ENCODE measurements around the gene USP24.
"Not testable (repeated sequence)": the region's sequence is repeated elsewhere in the genome, so short reads cannot be mapped to it uniquely, and the experiment has no call there.

The USP24 gene

GRCh38 chr1:55225228-55225627 is 10.1 kb upstream of the USP24 start:
- no peak for DNase-seq

GRCh38 chr1:55224729-55225128 is 9.6 kb upstream of the USP24 start:
- DNase-seq: no peak

- no peak for DNase-seq
These were observed 7.0 kb upstream of the USP24 start for GRCh38 chr1:55222152-55222551.

- DNase-seq: peak in 4 of 6 experiments; percentile 3 to 78 (median 75)
These were observed 2.2 kb upstream of the USP24 start for GRCh38 chr1:55217226-55217986.

GRCh38 chr1:55216096-55216495 is 932 bp upstream of the USP24 start:
- DNase-seq: peak in 1 of 6 experiments; percentile 29

GRCh38 chr1:55214934-55215193 is 300 bp downstream of the USP24 start:
- DNase-seq: peak in 1 of 6 experiments; percentile 60

GRCh38 chr1:55214212-55214933 is 791 bp downstream of the USP24 start:
- peak in 5 of 6 experiments; percentile 16 to 44 (median 31) for DNase-seq

- peak in 1 of 6 experiments; percentile 11 for DNase-seq
These were observed 1.3 kb downstream of the USP24 start for GRCh38 chr1:55213885-55214211.

GRCh38 chr1:55213151-55213884 is 1.8 kb downstream of the USP24 start:
- DNase-seq: peak in 1 of 6 experiments; percentile 30

- DNase-seq: peak in 2 of 6 experiments; percentile 23 to 56
These were observed 2.6 kb downstream of the USP24 start for GRCh38 chr1:55212349-55213150.

- DNase-seq: no peak
These were observed 3.3 kb downstream of the USP24 start for GRCh38 chr1:55211863-55212262.

GRCh38 chr1:55210990-55211801 is 4.0 kb downstream of the USP24 start:
- peak in 2 of 6 experiments; percentile 12 to 24 for DNase-seq

GRCh38 chr1:55209247-55209646 is 5.9 kb downstream of the USP24 start:
- DNase-seq: no peak

- no peak for DNase-seq
These were observed 9.0 kb downstream of the USP24 start for GRCh38 chr1:55206210-55206609.

- DNase-seq: no peak
These were observed 10.2 kb downstream of the USP24 start for GRCh38 chr1:55204997-55205396.

GRCh38 chr1:55203064-55203463 is 12.1 kb downstream of the USP24 start:
- DNase-seq: no peak

- DNase-seq: peak in 3 of 6 experiments; percentile 14 to 33 (median 32)
These were observed 14.5 kb downstream of the USP24 start for GRCh38 chr1:55200667-55201066.

- not testable (repeated sequence) for DNase-seq
These were observed 15.4 kb downstream of the USP24 start for GRCh38 chr1:55199735-55200134.

- DNase-seq: no peak
These were observed 17.1 kb downstream of the USP24 start for GRCh38 chr1:55198044-55198443.

GRCh38 chr1:55197099-55197498 is 18.1 kb downstream of the USP24 start:
- DNase-seq: no peak

GRCh38 chr1:55196433-55197035 is 18.6 kb downstream of the USP24 start:
- DNase-seq: no peak
